Pons (tissue), 1 donor: ENCODE results near the gene STARD7.

Source experiments
- DNase-seq: peaks from one replicate; pipeline ENCODE4 v3.0.0-alpha.2; 2016; ENCODE audit warnings: low spot score

The STARD7 gene

GRCh38 chr2:96135621-96136020, 73.0 kb downstream of the STARD7 start:
- DNase-seq = no peak

GRCh38 chr2:96135171-96135570, 73.5 kb downstream of the STARD7 start:
- no peak for DNase-seq
